HCT116 (cell line): Measurements from ENCODE around the gene HMGB1. TPM values are rescaled to one million over a fixed set of nuclear protein-coding genes. Genes with fewer than 3 reads are reported as not detected.
A peak's percentile ranks its signal among the peaks of the same experiment; 100 is the strongest.

ENCODE experiments used
- ATAC-seq: fragments of 200-7000 bp; cut with Tn5 transposase; 2 replicates; pipeline ENCODE4 v1.9.1; 2020; ENCODE audit warnings: mild to moderate bottlenecking, moderate library complexity
- BruUV-seq: library from RNA; stranded (reverse); fragments of 400-500 nt; replicated peaks from 2 replicates; lab custom pipeline; 2021; lab: Mats Ljungman, UMichigan
- CTCF ChIA-PET: fragments of 300-600 bp; sonication (Branson Sonifier 250); formaldehyde crosslinking; loops from one replicate; lab custom pipeline; 2021; ENCODE audit warnings: antibody characterized with exemption; lab: Charles Lee
- POLR2A ChIA-PET: fragments of 300-600, 350-600 bp; sonication (Branson Sonifier 250); formaldehyde crosslinking; loops from one replicate; lab custom pipeline; 2021; ENCODE audit warnings: antibody characterized with exemption; lab: Charles Lee
- RAD21 ChIA-PET, 2 experiments: fragments of 300-600 bp; sonication (Branson Sonifier 250); formaldehyde crosslinking; loops; one replicate each; lab custom pipeline; 2023; ENCODE audit warnings: low total read pairs in 2 of 2; ENCODE audit not compliant: uncharacterized antibody in 2 of 2, unreplicated experiment in 2 of 2, low non-redundant PET in 1 of 2; lab: Charles Lee
- DNase-seq: peaks from one replicate; pipeline ENCODE4 v3.0.0-alpha.2; 2010; ENCODE audit warnings: low read depth, low spot score
- H2AFZ ChIP-seq: fragments of 200-600 bp; shearing (Covaris generic), sonication (generic); 2 replicates; pipeline ENCODE4 v1.6.1; 2017; ENCODE audit warnings: low read depth, mixed run types, mixed read lengths, antibody characterized with exemption, low read length; ENCODE audit not compliant: poor library complexity, severe bottlenecking
- H3K27ac ChIP-seq: 2 replicates; pipeline ENCODE4 v1.5.1; 2012; ENCODE audit warnings: low read depth, low read length
- H3K27me3 ChIP-seq: fragments of 200-600 bp; sonication (generic); 2 replicates; pipeline ENCODE4 v1.6.1; 2016; ENCODE audit warnings: mixed run types, low read length, mixed read lengths; ENCODE audit not compliant: insufficient read depth
- H3K36me3 ChIP-seq, 2 experiments: fragments of 200-500 bp in 1 of 2; fragments of 200-600 bp in 1 of 2; sonication (Bioruptor generic) in 1 of 2; sonication (generic) in 1 of 2; 2 replicates each; pipeline versions ENCODE4 v1.5.1 to v1.6.1; 2014 to 2016; ENCODE audit warnings: low read length in 2 of 2, inconsistent platforms in 1 of 2, mixed read lengths in 1 of 2, mixed run types in 1 of 2; ENCODE audit not compliant: insufficient read depth in 2 of 2, control insufficient read depth in 1 of 2
- H3K4me1 ChIP-seq, 2 experiments: fragments of 200-600 bp in 1 of 2; sonication (generic) in 1 of 2; 2 replicates each; pipeline versions ENCODE4 v1.5.1 to v1.6.1; 2012 to 2017; ENCODE audit warnings: low read length in 2 of 2, inconsistent platforms in 1 of 2, mild to moderate bottlenecking in 1 of 2, mixed read lengths in 1 of 2, mixed run types in 1 of 2, moderate library complexity in 1 of 2; ENCODE audit not compliant: insufficient read depth in 2 of 2, control insufficient read depth in 1 of 2
- H3K4me2 ChIP-seq: fragments of 200-600 bp; sonication (generic); 2 replicates; pipeline ENCODE4 v1.6.1; 2017; ENCODE audit warnings: mixed run types, low read length, mixed read lengths
- H3K4me3 ChIP-seq, 2 experiments: fragments of 200-600 bp in 1 of 2; sonication (generic) in 1 of 2; replicated peaks in 1 of 2; 2 replicates each; pipeline ENCODE4 v1.5.1; 2011 to 2016; ENCODE audit warnings: low read length in 2 of 2, control low read depth in 1 of 2, low read depth in 1 of 2, mild to moderate bottlenecking in 1 of 2, mixed read lengths in 1 of 2, mixed run types in 1 of 2
- H3K79me2 ChIP-seq: fragments of 200-600 bp; sonication (generic); 2 replicates; pipeline ENCODE4 v1.6.1; 2017; ENCODE audit warnings: mild to moderate bottlenecking, mixed run types, low read length, moderate library complexity, mixed read lengths; ENCODE audit not compliant: insufficient read depth
- H3K9ac ChIP-seq: fragments of 200-600 bp; sonication (generic); 2 replicates; pipeline ENCODE4 v1.6.1; 2016; ENCODE audit warnings: low read length, mixed read lengths
- H3K9me2 ChIP-seq: fragments of 200-600 bp; sonication (generic), shearing (Covaris generic); 2 replicates; pipeline ENCODE4 v1.6.1; 2017; ENCODE audit warnings: mixed run types, mild to moderate bottlenecking, moderate library complexity; ENCODE audit not compliant: insufficient read depth
- H3K9me3 ChIP-seq, 2 experiments: fragments of 200-500 bp in 1 of 2; fragments of 200-600 bp in 1 of 2; sonication (Bioruptor generic) in 1 of 2; sonication (generic) in 1 of 2; 2 replicates each; pipeline ENCODE4 v1.6.1; 2014 to 2017; ENCODE audit warnings: low read length in 2 of 2, mixed read lengths in 2 of 2, inconsistent platforms in 1 of 2, low read depth in 1 of 2, mild to moderate bottlenecking in 1 of 2, mixed run types in 1 of 2, moderate library complexity in 1 of 2; ENCODE audit not compliant: control insufficient read depth in 1 of 2, insufficient read depth in 1 of 2
- H4K20me1 ChIP-seq: fragments of 200-600 bp; sonication (generic), shearing (Covaris generic); 2 replicates; pipeline ENCODE4 v1.6.1; 2017; ENCODE audit warnings: mixed run types, mild to moderate bottlenecking, moderate library complexity; ENCODE audit not compliant: insufficient read depth
- EZH2 ChIP-seq: fragments of 200-600 bp; sonication (generic); IDR thresholded peaks from 2 replicates; pipeline ENCODE4 v1.6.1; 2017; ENCODE audit warnings: antibody characterized with exemption, mixed run types
- MAX ChIP-seq: IDR thresholded peaks from 2 replicates; pipeline ENCODE4 v1.6.1; 2012
- POLR2A ChIP-seq: IDR thresholded peaks from 2 replicates; pipeline ENCODE4 v1.7.0; 2011; ENCODE audit warnings: borderline replicate concordance; ENCODE audit not compliant: insufficient read depth, insufficient read length; ENCODE audit errors: extremely low read depth
- POLR2AphosphoS5 ChIP-seq: IDR thresholded peaks from 2 replicates; pipeline ENCODE4 v1.6.1; 2011; ENCODE audit warnings: mild to moderate bottlenecking, low read depth, low read length, moderate library complexity
- SIN3A ChIP-seq: IDR thresholded peaks from 2 replicates; pipeline ENCODE4 v1.6.1; 2012; ENCODE audit warnings: low read depth
- intact Hi-C: fragments of 100-400 bp; cut with micrococcal nuclease; formaldehyde crosslinking; loops from 2 replicates; pipeline ENCODE4 v1.10.0; 2022
- total RNA-seq: library from RNA; stranded (reverse); gene quantifications from one replicate; pipeline ENCODE4 v1.2.1, GENCODE V29; 2021; ENCODE audit not compliant: unreplicated experiment
- TF ChIP-seq, protein P1 (sequence below): IDR thresholded peaks from 2 replicates; pipeline ENCODE4 v1.6.1; 2012; ENCODE audit warnings: low read depth

Gene HMGB1
- total RNA-seq, 1 experiment from 2014 or later: 678 TPM

- POLR2A ChIA-PET: interaction anchor here (0.6 to 1.3 kb wide), 9 partner anchors 9 to 127 kb away, joined by 3 to 4 read pairs (median 3); no protein-coding TSS in a partner anchor
- CTCF ChIA-PET: interaction anchor here (0.7 kb wide), 1 partner anchor 166 kb away, joined by 3 read pairs; no protein-coding TSS in a partner anchor
- Histone ChIP-seq H3K27me3 (no peaks in the 10 kb centered on the region), H3K27ac (peak within 1 kb of the TSS; percentile 93), H3K4me2 (peak within 1 kb of the TSS; percentile 98), H3K9me3 (no peaks in the 10 kb centered on the region), H3K79me2 (no peaks in the 10 kb centered on the region), H4K20me1 (no peaks in the 10 kb centered on the region), H3K9me2 (no peaks in the 10 kb centered on the region), H2AFZ (peak within 1 kb of the TSS; percentile 90), H3K36me3 (no peaks in the 10 kb centered on the region), H3K4me3 (peak within 1 kb of the TSS; percentile 59 to 73), H3K9ac (peak within 1 kb of the TSS; percentile 71), H3K4me1 (peaks cover 14 to 39% of the 10 kb centered on the region in 2 experiments)
- DNase-seq: peak; percentile 63
- ATAC-seq: peak; percentile 92
- TF ChIP-seq, protein P1, sequence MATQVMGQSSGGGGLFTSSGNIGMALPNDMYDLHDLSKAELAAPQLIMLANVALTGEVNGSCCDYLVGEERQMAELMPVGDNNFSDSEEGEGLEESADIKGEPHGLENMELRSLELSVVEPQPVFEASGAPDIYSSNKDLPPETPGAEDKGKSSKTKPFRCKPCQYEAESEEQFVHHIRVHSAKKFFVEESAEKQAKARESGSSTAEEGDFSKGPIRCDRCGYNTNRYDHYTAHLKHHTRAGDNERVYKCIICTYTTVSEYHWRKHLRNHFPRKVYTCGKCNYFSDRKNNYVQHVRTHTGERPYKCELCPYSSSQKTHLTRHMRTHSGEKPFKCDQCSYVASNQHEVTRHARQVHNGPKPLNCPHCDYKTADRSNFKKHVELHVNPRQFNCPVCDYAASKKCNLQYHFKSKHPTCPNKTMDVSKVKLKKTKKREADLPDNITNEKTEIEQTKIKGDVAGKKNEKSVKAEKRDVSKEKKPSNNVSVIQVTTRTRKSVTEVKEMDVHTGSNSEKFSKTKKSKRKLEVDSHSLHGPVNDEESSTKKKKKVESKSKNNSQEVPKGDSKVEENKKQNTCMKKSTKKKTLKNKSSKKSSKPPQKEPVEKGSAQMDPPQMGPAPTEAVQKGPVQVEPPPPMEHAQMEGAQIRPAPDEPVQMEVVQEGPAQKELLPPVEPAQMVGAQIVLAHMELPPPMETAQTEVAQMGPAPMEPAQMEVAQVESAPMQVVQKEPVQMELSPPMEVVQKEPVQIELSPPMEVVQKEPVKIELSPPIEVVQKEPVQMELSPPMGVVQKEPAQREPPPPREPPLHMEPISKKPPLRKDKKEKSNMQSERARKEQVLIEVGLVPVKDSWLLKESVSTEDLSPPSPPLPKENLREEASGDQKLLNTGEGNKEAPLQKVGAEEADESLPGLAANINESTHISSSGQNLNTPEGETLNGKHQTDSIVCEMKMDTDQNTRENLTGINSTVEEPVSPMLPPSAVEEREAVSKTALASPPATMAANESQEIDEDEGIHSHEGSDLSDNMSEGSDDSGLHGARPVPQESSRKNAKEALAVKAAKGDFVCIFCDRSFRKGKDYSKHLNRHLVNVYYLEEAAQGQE: no peak
- no peak for TF ChIP-seq POLR2A
- TF ChIP-seq SIN3A: no peak
- TF ChIP-seq POLR2AphosphoS5: peak; percentile 78
- no peak for TF ChIP-seq EZH2
- no peak for TF ChIP-seq MAX
- BruUV-seq: TSS peak; percentile 87
- RAD21 ChIA-PET: interaction anchor here in 1 of 2 experiments (0.9 kb wide), 1 partner anchor 289 kb away, joined by 3 read pairs; no protein-coding TSS in a partner anchor
- intact Hi-C loops: no loop called here
Measured at GRCh38 chr13:30422054-30422839, 43.5 kb downstream of the HMGB1 start, which contains the start of gene UBE2L5. Gene UBE2L5, plus strand, starts transcription at chr13:30422493. Its CDS starts 5,498 bp downstream, at chr13:30427991.
